ENCODE results near the gene TACR1.
A peak's percentile ranks its signal among the peaks of the same experiment; 100 is the strongest.
"Not testable (repeated sequence)": the region's sequence is repeated elsewhere in the genome, so short reads cannot be mapped to it uniquely, and the experiment has no call there.

The TACR1 gene

GRCh38 chr2:75067506-75067905 is 131.8 kb downstream of the TACR1 start:
- Histone ChIP-seq H3K4me3 (ENCODE audit: low read depth, low read length) (no peak overlapping the region), H3K27me3 (ENCODE audit: insufficient read depth, low read length) (no peaks in the 10 kb centered on the region)

DNA sequence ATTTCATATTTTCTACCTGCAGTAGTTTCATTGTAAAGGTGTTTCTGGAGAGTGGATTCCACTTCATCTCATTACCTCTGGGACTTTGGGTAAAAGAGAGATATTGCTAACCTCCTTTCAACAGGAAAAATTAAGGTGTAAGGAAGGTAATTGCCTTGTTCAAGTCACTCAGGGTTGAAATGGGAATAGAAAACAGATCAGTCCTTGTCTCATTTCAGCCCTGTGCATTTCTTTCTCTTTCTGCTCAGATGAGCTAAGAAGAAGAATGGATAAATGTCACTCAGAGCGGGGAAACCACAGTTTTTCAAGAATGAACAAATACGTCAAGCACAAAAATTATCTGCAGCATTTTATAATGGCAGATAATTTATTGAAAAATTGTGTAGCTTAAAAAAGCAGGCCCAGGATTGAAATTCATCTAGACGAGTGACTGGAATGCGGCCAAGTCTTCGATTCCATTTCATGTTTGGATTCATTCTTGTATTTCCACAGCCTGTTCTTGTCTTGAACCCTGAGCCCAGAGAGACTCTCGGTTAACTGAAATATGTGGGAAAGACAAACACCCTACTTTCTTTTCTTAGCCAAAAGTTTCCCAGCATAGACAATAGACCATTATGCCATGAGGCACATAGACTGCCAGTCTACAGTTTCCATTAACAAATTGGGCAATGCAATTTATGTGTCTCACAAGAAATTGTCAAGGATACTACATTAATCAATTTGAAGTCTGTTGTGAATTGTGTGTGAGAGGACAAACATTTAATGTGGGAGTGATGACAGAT is 133.0 kb downstream of the TACR1 start:
- no peaks in the 10 kb centered on the region for H3K27me3 ChIP-seq (ENCODE audit: insufficient read depth, low read length)

More at GRCh38 chr2:75067506-75067905, 131.8 kb downstream of the TACR1 start:
- no peaks in the 10 kb centered on the region for H3K79me2 ChIP-seq (ENCODE audit: control insufficient read depth, insufficient read depth, low read length, unreplicated experiment)
- H3K27ac ChIP-seq (ENCODE audit: low read depth, low read length): no peak overlapping the region
- H2AFZ ChIP-seq (ENCODE audit: low read length, unreplicated experiment): no peak overlapping the region
- H3K4me1 ChIP-seq (ENCODE audit: control insufficient read depth, insufficient read depth, low read length, unreplicated experiment): peaks cover 20% of the 10 kb centered on the region
- no peaks in the 10 kb centered on the region for H3K36me3 ChIP-seq (ENCODE audit: insufficient read depth, low read length)

GRCh38 chr2:75065402-75066008 is 133.8 kb downstream of the TACR1 start:
- Histone ChIP-seq H3K27me3 (ENCODE audit: insufficient read depth, low read length) (no peaks in the 10 kb centered on the region), H3K4me1 (ENCODE audit: control insufficient read depth, insufficient read depth, low read length, unreplicated experiment) (peaks cover 20% of the 10 kb centered on the region), H3K27ac (ENCODE audit: low read depth, low read length) (peak overlapping the region; percentile 92), H3K4me3 (ENCODE audit: low read depth, low read length) (peak overlapping the region; percentile 15; the same call in 1 of the 2 replicates), H2AFZ (ENCODE audit: low read length, unreplicated experiment) (peak overlapping the region; percentile 16), H3K36me3 (ENCODE audit: insufficient read depth, low read length) (no peaks in the 10 kb centered on the region), H3K79me2 (ENCODE audit: control insufficient read depth, insufficient read depth, low read length, unreplicated experiment) (no peaks in the 10 kb centered on the region)

More for the DNA sequence above, 133.0 kb downstream of the TACR1 start:
- no peaks in the 10 kb centered on the region for H3K79me2 ChIP-seq (ENCODE audit: control insufficient read depth, insufficient read depth, low read length, unreplicated experiment)
- H3K36me3 ChIP-seq (ENCODE audit: insufficient read depth, low read length): no peaks in the 10 kb centered on the region
- peaks cover 20% of the 10 kb centered on the region for H3K4me1 ChIP-seq (ENCODE audit: control insufficient read depth, insufficient read depth, low read length, unreplicated experiment)
- no peak overlapping the region for H3K4me3 ChIP-seq (ENCODE audit: low read depth, low read length)
- H2AFZ ChIP-seq (ENCODE audit: low read length, unreplicated experiment): no peak overlapping the region
- H3K27ac ChIP-seq (ENCODE audit: low read depth, low read length): peak overlapping the region; percentile 92

DNA sequence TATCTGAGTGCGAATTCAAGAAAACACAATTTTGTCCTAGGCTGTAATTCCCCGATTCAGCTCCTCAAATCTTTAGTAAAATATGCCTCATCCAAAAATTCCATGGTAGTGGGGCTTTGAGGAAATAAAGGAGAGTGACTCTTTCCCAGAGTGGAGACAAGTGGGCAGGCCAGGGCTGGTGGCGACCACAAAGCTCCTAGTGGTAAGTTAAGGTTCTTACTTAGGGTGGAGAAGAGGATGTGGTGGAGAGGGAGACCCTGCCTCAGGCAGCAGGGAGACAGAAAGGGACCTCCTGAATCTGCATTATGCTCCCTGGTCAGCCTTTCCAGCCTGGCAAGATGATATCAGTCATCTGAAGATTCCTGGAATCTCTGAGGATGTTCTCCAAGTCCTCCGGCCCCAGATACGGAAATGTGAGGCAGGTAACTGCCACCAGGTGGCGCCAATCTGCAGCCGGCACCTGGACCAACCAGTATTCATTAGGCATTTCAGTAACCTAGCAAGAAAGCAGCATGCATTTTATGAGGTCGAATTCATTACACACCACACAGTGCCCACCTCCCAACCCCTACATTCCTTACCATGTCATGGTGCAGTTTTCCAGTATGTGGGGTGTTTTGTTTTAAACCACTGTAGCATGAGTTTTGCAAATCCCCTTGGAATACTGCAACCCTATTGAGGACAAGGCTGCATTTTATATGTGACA is 134.5 kb downstream of the TACR1 start:
- H3K36me3 ChIP-seq (ENCODE audit: insufficient read depth, low read length): no peaks in the 10 kb centered on the region
- peak overlapping the region; percentile 45 for H2AFZ ChIP-seq (ENCODE audit: low read length, unreplicated experiment)
- no peaks in the 10 kb centered on the region for H3K27me3 ChIP-seq (ENCODE audit: insufficient read depth, low read length)

GRCh38 chr2:75063906-75064305 is 135.4 kb downstream of the TACR1 start:
- Histone ChIP-seq H2AFZ (ENCODE audit: low read length, unreplicated experiment) (no peak overlapping the region), H3K27me3 (ENCODE audit: insufficient read depth, low read length) (no peaks in the 10 kb centered on the region), H3K27ac (ENCODE audit: low read depth, low read length) (no peak overlapping the region), H3K36me3 (ENCODE audit: insufficient read depth, low read length) (no peaks in the 10 kb centered on the region), H3K4me3 (ENCODE audit: low read depth, low read length) (no peak overlapping the region), H3K4me1 (ENCODE audit: control insufficient read depth, insufficient read depth, low read length, unreplicated experiment) (peaks cover 20% of the 10 kb centered on the region), H3K79me2 (ENCODE audit: control insufficient read depth, insufficient read depth, low read length, unreplicated experiment) (no peaks in the 10 kb centered on the region)

More for the DNA sequence above, 134.5 kb downstream of the TACR1 start:
- no peaks in the 10 kb centered on the region for H3K79me2 ChIP-seq (ENCODE audit: control insufficient read depth, insufficient read depth, low read length, unreplicated experiment)
- peak overlapping the region; percentile 92 for H3K27ac ChIP-seq (ENCODE audit: low read depth, low read length)
- H3K4me3 ChIP-seq (ENCODE audit: low read depth, low read length): peak overlapping the region; percentile 15; the same call in 1 of the 2 replicates
- H3K4me1 ChIP-seq (ENCODE audit: control insufficient read depth, insufficient read depth, low read length, unreplicated experiment): peaks cover 20% of the 10 kb centered on the region

DNA sequence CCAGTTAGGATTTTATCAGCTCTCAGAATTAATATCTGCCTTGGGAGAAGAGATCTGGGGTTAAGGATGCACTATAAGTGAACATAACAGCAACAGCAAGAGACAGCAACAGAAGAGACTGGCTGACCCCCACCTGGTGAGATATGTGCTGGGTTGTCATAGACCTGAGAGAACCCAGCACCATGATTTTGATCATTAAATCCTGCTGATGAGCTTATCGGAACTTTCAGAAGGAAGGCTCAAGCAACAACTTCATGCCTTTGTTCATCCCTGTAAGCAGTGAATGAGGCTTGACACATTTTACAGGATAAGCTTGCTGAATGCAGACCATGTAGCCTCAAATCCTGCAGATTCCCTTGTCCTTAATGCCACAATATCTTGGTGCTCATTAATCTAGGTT is 140.9 kb downstream of the TACR1 start:
- H3K4me3 ChIP-seq (ENCODE audit: low read depth, low read length): no peak overlapping the region
- H3K27me3 ChIP-seq (ENCODE audit: insufficient read depth, low read length): no peaks in the 10 kb centered on the region
- H2AFZ ChIP-seq (ENCODE audit: low read length, unreplicated experiment): no peak overlapping the region
- no peak overlapping the region for H3K27ac ChIP-seq (ENCODE audit: low read depth, low read length)
- peaks cover 11% of the 10 kb centered on the region for H3K4me1 ChIP-seq (ENCODE audit: control insufficient read depth, insufficient read depth, low read length, unreplicated experiment)
- H3K36me3 ChIP-seq (ENCODE audit: insufficient read depth, low read length): no peaks in the 10 kb centered on the region
- H3K79me2 ChIP-seq (ENCODE audit: control insufficient read depth, insufficient read depth, low read length, unreplicated experiment): no peaks in the 10 kb centered on the region

- not testable (repeated sequence) for H3K79me2 ChIP-seq (ENCODE audit: control insufficient read depth, insufficient read depth, low read length, unreplicated experiment); H2AFZ ChIP-seq (ENCODE audit: low read length, unreplicated experiment); H3K27ac ChIP-seq (ENCODE audit: low read depth, low read length); H3K27me3 ChIP-seq (ENCODE audit: insufficient read depth, low read length); H3K36me3 ChIP-seq (ENCODE audit: insufficient read depth, low read length); H3K4me3 ChIP-seq (ENCODE audit: low read depth, low read length)
- H3K4me1 ChIP-seq (ENCODE audit: control insufficient read depth, insufficient read depth, low read length, unreplicated experiment): peaks cover 11% of the 10 kb centered on the region
These were observed 142.2 kb downstream of the TACR1 start for GRCh38 chr2:75057150-75057549.

DNA sequence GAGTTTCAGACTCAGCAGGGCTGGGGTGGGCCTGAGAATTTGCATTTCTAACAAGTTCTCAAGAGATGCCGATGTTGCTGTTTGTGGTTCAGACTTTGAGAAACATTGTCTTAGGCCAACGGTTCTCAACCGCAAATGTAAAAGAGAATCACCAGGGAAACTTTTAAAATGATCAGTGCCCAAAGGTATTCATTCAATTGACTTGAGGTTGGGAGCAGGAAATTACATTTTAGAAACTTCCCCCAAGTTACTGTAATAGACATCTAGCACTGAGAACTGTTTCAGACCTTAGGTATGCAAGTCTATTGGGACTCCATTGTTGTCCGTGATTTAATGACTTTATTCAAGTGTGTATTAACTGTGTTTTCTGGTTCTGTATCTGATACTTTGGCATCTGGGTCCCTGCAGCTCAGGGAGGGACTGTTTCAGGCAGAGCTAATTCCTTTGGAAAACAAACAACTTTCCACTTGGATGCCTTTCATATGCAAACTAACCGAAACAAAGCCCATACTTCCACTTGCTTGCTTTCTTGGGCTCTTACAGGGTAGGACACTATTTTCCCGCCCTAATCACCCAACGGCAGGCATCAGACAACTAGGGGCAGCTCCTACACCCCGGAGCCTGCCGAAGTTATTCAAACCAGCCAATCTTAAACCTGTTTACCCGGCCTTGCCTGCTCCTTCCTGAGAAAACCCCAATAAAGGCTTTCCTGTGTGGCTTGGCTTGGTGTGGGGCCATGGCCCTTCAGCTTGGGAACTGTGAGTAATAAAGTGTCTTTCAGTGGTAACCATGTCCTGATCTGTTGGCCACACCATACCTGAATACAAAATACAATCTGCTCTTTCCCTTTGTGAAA is 143.3 kb downstream of the TACR1 start:
- no peak overlapping the region for H2AFZ ChIP-seq (ENCODE audit: low read length, unreplicated experiment)
- no peaks in the 10 kb centered on the region for H3K36me3 ChIP-seq (ENCODE audit: insufficient read depth, low read length)
- H3K79me2 ChIP-seq (ENCODE audit: control insufficient read depth, insufficient read depth, low read length, unreplicated experiment): no peaks in the 10 kb centered on the region
- H3K27ac ChIP-seq (ENCODE audit: low read depth, low read length): peak overlapping the region; percentile 62
- H3K4me3 ChIP-seq (ENCODE audit: low read depth, low read length): no peak overlapping the region
- peaks cover 11% of the 10 kb centered on the region for H3K4me1 ChIP-seq (ENCODE audit: control insufficient read depth, insufficient read depth, low read length, unreplicated experiment)
- H3K27me3 ChIP-seq (ENCODE audit: insufficient read depth, low read length): no peaks in the 10 kb centered on the region

- Histone ChIP-seq H2AFZ (ENCODE audit: low read length, unreplicated experiment) (no peak overlapping the region), H3K27ac (ENCODE audit: low read depth, low read length) (peak overlapping the region; percentile 49), H3K36me3 (ENCODE audit: insufficient read depth, low read length) (no peaks in the 10 kb centered on the region), H3K4me3 (ENCODE audit: low read depth, low read length) (no peak overlapping the region), H3K4me1 (ENCODE audit: control insufficient read depth, insufficient read depth, low read length, unreplicated experiment) (peaks cover 11% of the 10 kb centered on the region), H3K79me2 (ENCODE audit: control insufficient read depth, insufficient read depth, low read length, unreplicated experiment) (no peaks in the 10 kb centered on the region), H3K27me3 (ENCODE audit: insufficient read depth, low read length) (no peaks in the 10 kb centered on the region)
These were observed 144.0 kb downstream of the TACR1 start for GRCh38 chr2:75055142-75055819.

DNA sequence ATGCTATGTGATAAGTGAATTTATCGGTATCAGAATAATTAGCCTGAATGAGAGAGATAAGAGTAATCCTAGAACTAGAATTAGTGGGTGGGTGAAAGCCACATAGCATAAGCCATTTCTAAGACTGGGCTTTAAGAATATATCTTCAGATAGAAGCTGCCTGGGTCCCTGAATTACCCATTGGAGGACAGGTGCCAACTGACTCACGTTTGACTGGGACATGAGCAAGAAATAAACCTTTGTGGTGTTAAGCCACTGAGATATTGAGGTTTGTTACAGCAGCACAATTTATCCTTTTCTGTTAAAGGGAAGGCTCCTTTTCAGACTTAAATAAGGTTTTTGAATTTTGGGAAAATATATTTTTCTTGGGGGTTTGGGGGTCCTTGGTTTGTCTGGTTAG is 145.0 kb downstream of the TACR1 start:
- H3K36me3 ChIP-seq (ENCODE audit: insufficient read depth, low read length): no peaks in the 10 kb centered on the region
- no peaks in the 10 kb centered on the region for H3K79me2 ChIP-seq (ENCODE audit: control insufficient read depth, insufficient read depth, low read length, unreplicated experiment)
- peaks cover 11% of the 10 kb centered on the region for H3K4me1 ChIP-seq (ENCODE audit: control insufficient read depth, insufficient read depth, low read length, unreplicated experiment)
- no peak overlapping the region for H3K27ac ChIP-seq (ENCODE audit: low read depth, low read length)
- no peak overlapping the region for H3K4me3 ChIP-seq (ENCODE audit: low read depth, low read length)
- no peaks in the 10 kb centered on the region for H3K27me3 ChIP-seq (ENCODE audit: insufficient read depth, low read length)
- H2AFZ ChIP-seq (ENCODE audit: low read length, unreplicated experiment): no peak overlapping the region

Data from ACC112 (cell line).